Measurements from ENCODE around the gene TTLL10. TPM values are rescaled to one million over a fixed set of nuclear protein-coding genes. Genes with fewer than 3 reads are reported as not detected.
A peak's percentile ranks its signal among the peaks of the same experiment; 100 is the strongest.

The TTLL10 gene
- total and polyA plus RNA-seq, 4 donors: not detected

DNA sequence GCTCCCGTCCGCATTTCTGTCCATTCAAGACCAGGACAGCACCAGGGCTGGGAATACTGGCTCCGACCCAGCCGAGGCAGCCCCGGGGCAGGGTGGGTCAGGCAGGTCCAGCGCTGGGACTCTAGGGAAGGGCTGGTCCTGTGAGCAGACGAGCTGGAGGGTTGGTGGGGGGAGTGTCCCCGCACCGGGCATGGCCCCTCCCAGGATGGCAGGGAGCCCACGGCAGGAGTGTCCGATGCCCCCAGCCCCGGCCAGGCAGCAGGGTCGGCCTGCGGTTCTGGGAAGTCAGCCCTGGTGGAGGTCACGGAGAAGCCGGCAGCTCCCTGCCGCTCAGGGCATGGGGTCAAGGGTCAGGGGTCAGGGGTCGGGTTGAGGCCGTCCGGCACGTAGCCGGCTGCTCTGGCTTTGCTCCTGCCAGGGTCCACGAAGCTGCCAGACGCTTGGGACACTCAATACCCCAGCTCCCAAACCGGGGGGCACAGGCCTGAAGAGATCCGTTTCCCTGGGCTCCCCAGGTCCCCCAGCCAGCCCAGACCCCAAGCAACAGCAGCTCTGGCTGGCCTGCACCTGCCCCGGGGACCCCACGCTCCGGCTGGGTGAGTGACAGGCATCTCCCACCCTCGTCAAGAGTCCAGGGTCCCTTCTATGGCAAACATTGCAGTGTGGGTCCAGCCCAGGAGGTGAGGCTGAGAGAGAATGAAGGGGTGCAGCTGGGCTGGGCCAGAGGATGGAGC, 66.1 kb downstream of the TTLL10 start:
- DNase-seq (ENCODE audit: low spot score): peak; percentile 55
- Histone ChIP-seq H3K4me3 (ENCODE audit: low read depth in 1 of 3, low read length in 3 of 3) (no peak overlapping the region), H3K4me1 (ENCODE audit: control insufficient read depth in 4 of 4, insufficient read depth in 4 of 4, low read length in 3 of 4) (peaks cover 9 to 24% (median 13%) of the 10 kb centered on the region in 4 donors), H3K27ac (ENCODE audit: low read depth in 1 of 2, low read length in 2 of 2) (peak overlapping the region; percentile 12 to 30), H3K9ac (ENCODE audit: low read depth in 1 of 2, low read length in 2 of 2) (no peak overlapping the region), H3K27me3 (ENCODE audit: control insufficient read depth in 4 of 4, insufficient read depth in 4 of 4, low read length in 3 of 4) (no peaks in the 10 kb centered on the region), H3K36me3 (ENCODE audit: control insufficient read depth in 4 of 4, insufficient read depth in 3 of 4, low read depth in 1 of 4, low read length in 3 of 4) (no peaks in the 10 kb centered on the region), H3K9me3 (ENCODE audit: control insufficient read depth in 4 of 4, low read length in 3 of 4) (no peaks in the 10 kb centered on the region)
- 27% methylated on average over 30 of the region's 30 CpGs for WGBS
- TF ChIP-seq HNF4A (conservative IDR thresholded peaks at IDR 0.05) (peak; percentile 57 to 58), RXRA (IDR thresholded peaks at IDR 0.05) (peak; percentile 86 to 94), JUND (IDR thresholded peaks at IDR 0.05) (no peak), HNF4G (IDR thresholded peaks at IDR 0.05) (no peak), TAF1 (conservative IDR thresholded peaks at IDR 0.05) (no peak), SP1 (IDR thresholded peaks at IDR 0.05) (peak; percentile 21), EGR1 (IDR thresholded peaks at IDR 0.05; ENCODE audit: low read depth in 2 of 2) (no peak), RAD21 (IDR thresholded peaks at IDR 0.05) (no peak), GABPA (IDR thresholded peaks at IDR 0.05 in 1 of 2, conservative IDR thresholded peaks at IDR 0.05 in 1 of 2) (no peak), NR2F2 (IDR thresholded peaks at IDR 0.05) (peak; percentile 85), FOXA1 (IDR thresholded peaks at IDR 0.05) (no peak)
- TF ChIP-seq, protein P1, sequence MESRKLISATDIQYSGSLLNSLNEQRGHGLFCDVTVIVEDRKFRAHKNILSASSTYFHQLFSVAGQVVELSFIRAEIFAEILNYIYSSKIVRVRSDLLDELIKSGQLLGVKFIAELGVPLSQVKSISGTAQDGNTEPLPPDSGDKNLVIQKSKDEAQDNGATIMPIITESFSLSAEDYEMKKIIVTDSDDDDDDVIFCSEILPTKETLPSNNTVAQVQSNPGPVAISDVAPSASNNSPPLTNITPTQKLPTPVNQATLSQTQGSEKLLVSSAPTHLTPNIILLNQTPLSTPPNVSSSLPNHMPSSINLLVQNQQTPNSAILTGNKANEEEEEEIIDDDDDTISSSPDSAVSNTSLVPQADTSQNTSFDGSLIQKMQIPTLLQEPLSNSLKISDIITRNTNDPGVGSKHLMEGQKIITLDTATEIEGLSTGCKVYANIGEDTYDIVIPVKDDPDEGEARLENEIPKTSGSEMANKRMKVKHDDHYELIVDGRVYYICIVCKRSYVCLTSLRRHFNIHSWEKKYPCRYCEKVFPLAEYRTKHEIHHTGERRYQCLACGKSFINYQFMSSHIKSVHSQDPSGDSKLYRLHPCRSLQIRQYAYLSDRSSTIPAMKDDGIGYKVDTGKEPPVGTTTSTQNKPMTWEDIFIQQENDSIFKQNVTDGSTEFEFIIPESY (IDR thresholded peaks at IDR 0.05): no peak
- TF ChIP-seq, protein P2, sequence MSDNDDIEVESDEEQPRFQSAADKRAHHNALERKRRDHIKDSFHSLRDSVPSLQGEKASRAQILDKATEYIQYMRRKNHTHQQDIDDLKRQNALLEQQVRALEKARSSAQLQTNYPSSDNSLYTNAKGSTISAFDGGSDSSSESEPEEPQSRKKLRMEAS (IDR thresholded peaks at IDR 0.05): no peak
- TF ChIP-seq, protein P3, sequence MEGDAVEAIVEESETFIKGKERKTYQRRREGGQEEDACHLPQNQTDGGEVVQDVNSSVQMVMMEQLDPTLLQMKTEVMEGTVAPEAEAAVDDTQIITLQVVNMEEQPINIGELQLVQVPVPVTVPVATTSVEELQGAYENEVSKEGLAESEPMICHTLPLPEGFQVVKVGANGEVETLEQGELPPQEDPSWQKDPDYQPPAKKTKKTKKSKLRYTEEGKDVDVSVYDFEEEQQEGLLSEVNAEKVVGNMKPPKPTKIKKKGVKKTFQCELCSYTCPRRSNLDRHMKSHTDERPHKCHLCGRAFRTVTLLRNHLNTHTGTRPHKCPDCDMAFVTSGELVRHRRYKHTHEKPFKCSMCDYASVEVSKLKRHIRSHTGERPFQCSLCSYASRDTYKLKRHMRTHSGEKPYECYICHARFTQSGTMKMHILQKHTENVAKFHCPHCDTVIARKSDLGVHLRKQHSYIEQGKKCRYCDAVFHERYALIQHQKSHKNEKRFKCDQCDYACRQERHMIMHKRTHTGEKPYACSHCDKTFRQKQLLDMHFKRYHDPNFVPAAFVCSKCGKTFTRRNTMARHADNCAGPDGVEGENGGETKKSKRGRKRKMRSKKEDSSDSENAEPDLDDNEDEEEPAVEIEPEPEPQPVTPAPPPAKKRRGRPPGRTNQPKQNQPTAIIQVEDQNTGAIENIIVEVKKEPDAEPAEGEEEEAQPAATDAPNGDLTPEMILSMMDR (IDR thresholded peaks at IDR 0.05; ENCODE audit: low read depth, low read length, missing input control): no peak
- TF ChIP-seq, protein P4, sequence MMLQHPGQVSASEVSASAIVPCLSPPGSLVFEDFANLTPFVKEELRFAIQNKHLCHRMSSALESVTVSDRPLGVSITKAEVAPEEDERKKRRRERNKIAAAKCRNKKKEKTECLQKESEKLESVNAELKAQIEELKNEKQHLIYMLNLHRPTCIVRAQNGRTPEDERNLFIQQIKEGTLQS (IDR thresholded peaks at IDR 0.05): no peak

DNA sequence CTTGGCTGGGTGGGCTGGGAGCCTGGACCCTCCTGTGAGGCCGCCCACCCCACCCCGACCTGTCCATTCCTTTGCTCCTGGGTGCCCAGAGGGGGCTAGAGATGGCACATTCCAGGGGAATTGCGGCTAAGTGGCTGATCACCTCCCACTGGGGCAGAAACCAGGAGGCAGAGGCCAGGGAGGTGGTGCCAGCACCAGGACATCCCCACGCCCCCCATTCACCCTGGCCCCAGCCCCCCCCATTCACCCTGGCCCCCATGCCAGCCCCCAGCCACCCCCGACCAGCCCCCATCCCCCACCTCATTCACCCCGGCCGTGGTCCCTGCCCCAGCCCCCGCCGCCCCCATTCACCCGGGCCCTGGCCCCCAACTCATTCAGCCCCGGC, 66.7 kb downstream of the TTLL10 start:
- Histone ChIP-seq H3K27me3 (ENCODE audit: control insufficient read depth in 4 of 4, insufficient read depth in 4 of 4, low read length in 3 of 4) (no peaks in the 10 kb centered on the region), H3K4me1 (ENCODE audit: control insufficient read depth in 4 of 4, insufficient read depth in 4 of 4, low read length in 3 of 4) (peaks cover 9 to 24% (median 13%) of the 10 kb centered on the region in 4 donors), H3K9me3 (ENCODE audit: control insufficient read depth in 4 of 4, low read length in 3 of 4) (no peaks in the 10 kb centered on the region), H3K27ac (ENCODE audit: low read depth in 1 of 2, low read length in 2 of 2) (peak overlapping the region in 1 of 2 donors; percentile 30), H3K4me3 (ENCODE audit: low read depth in 1 of 3, low read length in 3 of 3) (no peak overlapping the region), H3K36me3 (ENCODE audit: control insufficient read depth in 4 of 4, insufficient read depth in 3 of 4, low read depth in 1 of 4, low read length in 3 of 4) (no peaks in the 10 kb centered on the region), H3K9ac (ENCODE audit: low read depth in 1 of 2, low read length in 2 of 2) (no peak overlapping the region)
- 70% methylated on average over 11 of the region's 11 CpGs for WGBS
- no peak for DNase-seq (ENCODE audit: low spot score)
- TF ChIP-seq, protein P2 (IDR thresholded peaks at IDR 0.05): no peak
- TF ChIP-seq HNF4A (conservative IDR thresholded peaks at IDR 0.05) (no peak), TAF1 (conservative IDR thresholded peaks at IDR 0.05) (no peak), RXRA (IDR thresholded peaks at IDR 0.05) (no peak), NR2F2 (IDR thresholded peaks at IDR 0.05) (no peak), GABPA (IDR thresholded peaks at IDR 0.05 in 1 of 2, conservative IDR thresholded peaks at IDR 0.05 in 1 of 2) (no peak), JUND (IDR thresholded peaks at IDR 0.05) (no peak), FOXA2 (IDR thresholded peaks at IDR 0.05) (no peak), EGR1 (IDR thresholded peaks at IDR 0.05; ENCODE audit: low read depth in 2 of 2) (no peak), RAD21 (IDR thresholded peaks at IDR 0.05) (no peak), FOXA1 (IDR thresholded peaks at IDR 0.05) (no peak)
- TF ChIP-seq, protein P4 (IDR thresholded peaks at IDR 0.05): no peak
- TF ChIP-seq, protein P5, sequence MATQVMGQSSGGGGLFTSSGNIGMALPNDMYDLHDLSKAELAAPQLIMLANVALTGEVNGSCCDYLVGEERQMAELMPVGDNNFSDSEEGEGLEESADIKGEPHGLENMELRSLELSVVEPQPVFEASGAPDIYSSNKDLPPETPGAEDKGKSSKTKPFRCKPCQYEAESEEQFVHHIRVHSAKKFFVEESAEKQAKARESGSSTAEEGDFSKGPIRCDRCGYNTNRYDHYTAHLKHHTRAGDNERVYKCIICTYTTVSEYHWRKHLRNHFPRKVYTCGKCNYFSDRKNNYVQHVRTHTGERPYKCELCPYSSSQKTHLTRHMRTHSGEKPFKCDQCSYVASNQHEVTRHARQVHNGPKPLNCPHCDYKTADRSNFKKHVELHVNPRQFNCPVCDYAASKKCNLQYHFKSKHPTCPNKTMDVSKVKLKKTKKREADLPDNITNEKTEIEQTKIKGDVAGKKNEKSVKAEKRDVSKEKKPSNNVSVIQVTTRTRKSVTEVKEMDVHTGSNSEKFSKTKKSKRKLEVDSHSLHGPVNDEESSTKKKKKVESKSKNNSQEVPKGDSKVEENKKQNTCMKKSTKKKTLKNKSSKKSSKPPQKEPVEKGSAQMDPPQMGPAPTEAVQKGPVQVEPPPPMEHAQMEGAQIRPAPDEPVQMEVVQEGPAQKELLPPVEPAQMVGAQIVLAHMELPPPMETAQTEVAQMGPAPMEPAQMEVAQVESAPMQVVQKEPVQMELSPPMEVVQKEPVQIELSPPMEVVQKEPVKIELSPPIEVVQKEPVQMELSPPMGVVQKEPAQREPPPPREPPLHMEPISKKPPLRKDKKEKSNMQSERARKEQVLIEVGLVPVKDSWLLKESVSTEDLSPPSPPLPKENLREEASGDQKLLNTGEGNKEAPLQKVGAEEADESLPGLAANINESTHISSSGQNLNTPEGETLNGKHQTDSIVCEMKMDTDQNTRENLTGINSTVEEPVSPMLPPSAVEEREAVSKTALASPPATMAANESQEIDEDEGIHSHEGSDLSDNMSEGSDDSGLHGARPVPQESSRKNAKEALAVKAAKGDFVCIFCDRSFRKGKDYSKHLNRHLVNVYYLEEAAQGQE (IDR thresholded peaks at IDR 0.05): no peak
- TF ChIP-seq, protein P1 (IDR thresholded peaks at IDR 0.05): no peak

All from liver (tissue), 9 donors.